ENCODE measurements around the gene FOXP1. TPM values are rescaled to one million over a fixed set of nuclear protein-coding genes. Genes with fewer than 3 reads are reported as not detected.

Gene FOXP1
- total and polyA plus RNA-seq, 2 donors (not counting 1 experiment from before 2014, with no cell fraction given), result 70.3 to 101 TPM

- H3K36me3 ChIP-seq (ENCODE audit: control insufficient read depth, insufficient read depth, low read length), result no peaks in the 10 kb centered on the region
- H4K20me1 ChIP-seq (ENCODE audit: control insufficient read depth, extremely low read depth, insufficient read depth, low read length), result no peaks in the 10 kb centered on the region
- no peak overlapping the region for H3K27ac ChIP-seq (ENCODE audit: insufficient read depth, low read length)
- H3K4me3 ChIP-seq (replicated peaks in 1 of 4; ENCODE audit: control extremely low read depth in 1 of 4, insufficient read depth in 1 of 4, low read depth in 3 of 4, low read length in 4 of 4), result no peak overlapping the region
- H2AFZ ChIP-seq (ENCODE audit: low read length), result no peak overlapping the region
- no peaks in the 10 kb centered on the region for H3K27me3 ChIP-seq (ENCODE audit: control insufficient read depth, insufficient read depth, low read length)
- H3K4me2 ChIP-seq (ENCODE audit: extremely low read depth, insufficient read depth, low read length), result no peak overlapping the region
- no peaks in the 10 kb centered on the region for H3K4me1 ChIP-seq (ENCODE audit: control insufficient read depth, extremely low read depth, insufficient read depth, low read length)
- no peaks in the 10 kb centered on the region for H3K9me3 ChIP-seq (ENCODE audit: control insufficient read depth, insufficient read depth, low read depth, low read length)
- no peaks in the 10 kb centered on the region for H3K79me2 ChIP-seq (ENCODE audit: control insufficient read depth, insufficient read depth, low read length)
- TF ChIP-seq CTCF (conservative IDR thresholded peaks at IDR 0.05 in 1 of 2, IDR thresholded peaks at IDR 0.05 in 1 of 2; ENCODE audit: low read depth in 1 of 2, low read length in 2 of 2), result no peak
- TF ChIP-seq EZH2 (IDR thresholded peaks at IDR 0.05; ENCODE audit: low read length, missing control alignments), result no peak
- H3K9ac ChIP-seq (ENCODE audit: insufficient read depth, low read length), result no peak overlapping the region
- peak in 1 of 2 donors; percentile 70 for DNase-seq (ENCODE audit: low read depth in 2 of 2)
Observed at GRCh38 chr3:70947579-70947978, 635.9 kb downstream of the FOXP1 start.

GRCh38 chr3:70943886-70944285 is 639.6 kb downstream of the FOXP1 start:
- Histone ChIP-seq H3K4me2 (ENCODE audit: extremely low read depth, insufficient read depth, low read length) (no peak overlapping the region), H2AFZ (ENCODE audit: low read length) (no peak overlapping the region), H3K27ac (ENCODE audit: insufficient read depth, low read length) (no peak overlapping the region), H3K9me3 (ENCODE audit: control insufficient read depth, insufficient read depth, low read depth, low read length) (no peaks in the 10 kb centered on the region), H4K20me1 (ENCODE audit: control insufficient read depth, extremely low read depth, insufficient read depth, low read length) (no peaks in the 10 kb centered on the region), H3K27me3 (ENCODE audit: control insufficient read depth, insufficient read depth, low read length) (no peaks in the 10 kb centered on the region), H3K4me1 (ENCODE audit: control insufficient read depth, extremely low read depth, insufficient read depth, low read length) (no peaks in the 10 kb centered on the region), H3K9ac (ENCODE audit: insufficient read depth, low read length) (no peak overlapping the region), H3K79me2 (ENCODE audit: control insufficient read depth, insufficient read depth, low read length) (no peaks in the 10 kb centered on the region), H3K4me3 (replicated peaks in 1 of 4; ENCODE audit: control extremely low read depth in 1 of 4, insufficient read depth in 1 of 4, low read depth in 3 of 4, low read length in 4 of 4) (no peak overlapping the region), H3K36me3 (ENCODE audit: control insufficient read depth, insufficient read depth, low read length) (no peaks in the 10 kb centered on the region)
- peak; percentile 51 to 52 for DNase-seq (ENCODE audit: low read depth in 2 of 2)
- TF ChIP-seq CTCF (conservative IDR thresholded peaks at IDR 0.05 in 1 of 2, IDR thresholded peaks at IDR 0.05 in 1 of 2; ENCODE audit: low read depth in 1 of 2, low read length in 2 of 2), result no peak
- TF ChIP-seq EZH2 (IDR thresholded peaks at IDR 0.05; ENCODE audit: low read length, missing control alignments), result no peak

GRCh38 chr3:70933105-70933810 is 650.3 kb downstream of the FOXP1 start:
- no peaks in the 10 kb centered on the region for H4K20me1 ChIP-seq (ENCODE audit: control insufficient read depth, extremely low read depth, insufficient read depth, low read length)
- no peak overlapping the region for H3K4me3 ChIP-seq (replicated peaks in 1 of 4; ENCODE audit: control extremely low read depth in 1 of 4, insufficient read depth in 1 of 4, low read depth in 3 of 4, low read length in 4 of 4)
- peak in 1 of 2 donors; percentile 50 for DNase-seq (ENCODE audit: low read depth in 2 of 2)
- no peak overlapping the region for H3K9ac ChIP-seq (ENCODE audit: insufficient read depth, low read length)
- H3K4me1 ChIP-seq (ENCODE audit: control insufficient read depth, extremely low read depth, insufficient read depth, low read length), result no peaks in the 10 kb centered on the region
- no peaks in the 10 kb centered on the region for H3K36me3 ChIP-seq (ENCODE audit: control insufficient read depth, insufficient read depth, low read length)
- H3K9me3 ChIP-seq (ENCODE audit: control insufficient read depth, insufficient read depth, low read depth, low read length), result no peaks in the 10 kb centered on the region
- no peaks in the 10 kb centered on the region for H3K79me2 ChIP-seq (ENCODE audit: control insufficient read depth, insufficient read depth, low read length)
- no peak overlapping the region for H2AFZ ChIP-seq (ENCODE audit: low read length)
- no peak overlapping the region for H3K27ac ChIP-seq (ENCODE audit: insufficient read depth, low read length)
- no peak for TF ChIP-seq EZH2 (IDR thresholded peaks at IDR 0.05; ENCODE audit: low read length, missing control alignments)
- no peak for TF ChIP-seq CTCF (conservative IDR thresholded peaks at IDR 0.05 in 1 of 2, IDR thresholded peaks at IDR 0.05 in 1 of 2; ENCODE audit: low read depth in 1 of 2, low read length in 2 of 2)
- H3K27me3 ChIP-seq (ENCODE audit: control insufficient read depth, insufficient read depth, low read length), result no peaks in the 10 kb centered on the region
- no peak overlapping the region for H3K4me2 ChIP-seq (ENCODE audit: extremely low read depth, insufficient read depth, low read length)

Data from fibroblast of lung (primary cell).